Sciatic nerve (tissue), 2 donors: ENCODE data around the gene IGSF6. TPM values are rescaled to one million over a fixed set of nuclear protein-coding genes. Genes with fewer than 3 reads are reported as not detected.
A peak's percentile ranks its signal among the peaks of the same experiment; 100 is the strongest.
"Not testable (repeated sequence)": the region's sequence is repeated elsewhere in the genome, so short reads cannot be mapped to it uniquely, and the experiment has no call there.

Experiments used
- ATAC-seq: fragments of 200-7000 bp; cut with Tn5 transposase; one replicate; pipeline ENCODE4 v1.9.1; 2020; ENCODE audit warnings: mild to moderate bottlenecking, moderate library complexity
- DNase-seq: peaks from one replicate; pipeline ENCODE4 v3.0.0-alpha.2; 2020; ENCODE audit warnings: low spot score
- intact Hi-C: fragments of 100-400 bp; cut with DNase I; formaldehyde crosslinking; loops from one replicate; pipeline ENCODE4 v1.14.2; 2022
- total RNA-seq: library from RNA; stranded (reverse); fragmentation: NEBNext Ultra II Directional; extraction: Animal tissue kit (Norgen Biotek cat#: 25700); gene quantifications from one replicate; pipeline ENCODE4 v1.2.1, GENCODE V29; 2021
- donor health status: DM: no; HTN: no; CAD: no.
- donor health status: DM: no; HTN: no; CAD: no.

The IGSF6 gene
- total RNA-seq, 1 donor from 2014 or later: 9.1 TPM

DNA sequence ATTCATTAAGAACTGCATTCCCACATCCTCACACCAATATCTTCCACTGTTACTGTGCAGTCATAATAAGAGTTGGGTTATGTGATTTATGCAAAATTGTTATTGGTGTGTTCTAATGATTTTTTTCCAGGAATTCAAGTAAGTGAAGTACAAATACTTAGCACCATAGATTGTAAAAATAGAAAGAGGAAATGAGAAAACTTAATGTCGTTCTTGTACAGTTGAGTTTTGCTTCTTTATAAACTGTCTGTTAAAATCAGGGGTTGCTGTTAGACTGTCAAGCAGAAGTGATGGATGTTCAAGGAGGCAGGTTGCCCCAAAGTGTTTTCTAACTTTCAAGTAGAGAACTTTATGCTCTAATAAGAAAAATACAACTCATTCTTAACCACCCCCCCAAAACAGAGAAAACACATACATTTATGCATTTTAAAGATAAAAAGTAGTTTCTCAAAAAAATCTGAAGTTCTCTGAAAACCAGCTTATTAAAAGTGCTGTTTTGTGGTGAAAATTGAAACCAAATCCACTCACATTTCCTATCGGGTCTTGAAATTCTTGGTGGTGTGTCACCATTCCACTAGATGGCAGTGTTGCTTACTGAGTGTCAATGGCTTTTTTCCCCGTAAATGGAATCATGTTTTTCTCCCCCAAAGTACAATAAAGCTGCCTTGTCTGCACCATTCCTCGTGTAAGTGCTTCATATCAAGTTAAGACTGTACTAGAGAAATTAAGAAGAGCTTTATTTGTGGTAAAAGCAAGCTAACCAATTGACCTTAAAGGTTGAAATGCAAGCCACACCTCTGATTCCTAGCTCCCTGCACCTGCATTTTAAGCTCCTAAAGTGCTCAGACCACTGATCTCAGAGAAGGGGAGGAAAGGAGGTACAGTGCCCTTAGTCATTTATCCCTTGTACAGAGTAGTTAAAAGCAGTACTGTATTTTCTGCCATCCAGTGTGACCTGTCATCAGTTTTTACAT lies 4.7 kb upstream of the IGSF6 start:
- DNase-seq: no peak
- ATAC-seq: no peak
- intact Hi-C loops: no loop called here

DNA sequence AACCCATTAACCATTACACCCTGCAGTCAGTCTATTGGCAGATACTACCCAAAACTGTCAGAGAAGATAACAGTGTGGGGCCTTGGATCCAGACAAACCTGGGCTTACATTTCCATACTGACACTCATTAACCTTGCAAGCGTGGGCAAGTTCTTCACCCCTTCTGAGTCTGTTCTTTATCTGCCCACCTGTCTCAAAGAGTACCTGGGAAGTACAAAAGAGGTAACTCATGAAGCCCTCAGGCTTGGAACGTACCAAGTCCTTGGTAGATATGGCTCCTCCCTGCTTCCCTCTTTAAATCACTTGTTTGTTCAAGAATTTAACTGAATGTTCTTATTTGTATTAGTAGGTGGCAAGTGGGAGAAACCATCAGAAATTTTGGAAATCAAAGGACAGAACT lies 2.5 kb upstream of the IGSF6 start:
- intact Hi-C loops: no loop called here
- ATAC-seq: no peak

DNA sequence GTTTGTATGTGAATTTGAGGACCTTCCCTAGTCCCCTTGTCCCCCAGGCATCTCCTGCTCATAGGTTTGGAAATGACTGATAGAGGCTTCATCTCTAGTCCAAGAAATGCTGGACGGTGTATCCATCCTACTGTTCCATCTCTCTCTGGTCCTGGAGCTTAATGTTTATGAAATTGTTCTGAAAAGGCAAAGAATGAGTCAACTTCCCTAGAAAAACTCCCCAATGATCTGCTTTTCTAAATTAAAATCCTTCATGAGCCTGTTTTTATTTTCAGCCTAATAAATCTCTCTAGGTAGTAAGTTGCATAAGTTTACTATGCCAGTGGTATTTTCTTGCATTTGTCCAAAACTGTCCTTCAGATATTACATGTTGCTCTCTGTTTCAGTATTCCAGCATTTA lies 2.1 kb upstream of the IGSF6 start:
- intact Hi-C loops: no loop called here
- no peak for ATAC-seq
- DNase-seq: no peak

More for the DNA sequence above, 2.5 kb upstream of the IGSF6 start:
- DNase-seq: no peak

DNA sequence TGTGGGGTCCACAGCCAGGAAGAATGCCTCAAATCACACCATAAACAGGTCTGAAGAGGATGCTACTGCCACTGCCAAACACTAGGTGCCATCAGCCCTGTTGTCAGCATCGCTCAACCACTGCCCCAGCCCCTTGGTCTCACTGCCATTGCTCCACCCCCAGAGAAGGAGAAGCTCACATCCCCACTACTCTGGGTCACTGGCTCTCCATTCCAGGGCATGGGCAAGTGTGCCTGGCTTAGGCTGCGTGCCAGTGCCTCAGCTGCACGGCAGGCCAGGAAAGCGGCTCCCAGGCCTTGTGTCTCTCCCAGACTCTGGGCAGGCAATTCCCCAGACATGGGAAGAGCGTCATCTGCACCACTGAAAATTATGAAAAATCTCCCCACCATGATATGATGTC lies 1.2 kb upstream of the IGSF6 start:
- DNase-seq: no peak
- peak; percentile 9 for ATAC-seq
- intact Hi-C loops: no loop called here

DNA sequence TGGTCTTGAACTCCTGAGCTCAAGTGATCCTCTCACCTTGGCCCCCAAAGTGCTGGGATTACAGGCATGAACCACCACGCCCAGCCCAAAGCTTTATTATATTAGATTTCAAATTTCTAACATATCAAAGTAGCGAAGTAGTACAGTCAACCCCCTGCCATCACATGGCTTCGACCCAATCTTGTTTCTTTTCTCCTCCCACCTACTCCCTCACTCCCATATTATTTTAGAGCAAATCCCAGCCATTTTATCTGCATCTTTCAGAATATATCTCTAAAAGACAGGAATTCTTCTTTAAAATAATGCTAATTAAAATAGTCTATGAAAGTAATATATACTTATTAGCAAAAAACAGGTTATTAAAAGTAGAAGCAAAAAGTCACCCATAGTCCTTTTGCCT lies 893 bp downstream of the IGSF6 start:
- intact Hi-C loops: no loop called here
- DNase-seq: no peak
- ATAC-seq: no peak

DNA sequence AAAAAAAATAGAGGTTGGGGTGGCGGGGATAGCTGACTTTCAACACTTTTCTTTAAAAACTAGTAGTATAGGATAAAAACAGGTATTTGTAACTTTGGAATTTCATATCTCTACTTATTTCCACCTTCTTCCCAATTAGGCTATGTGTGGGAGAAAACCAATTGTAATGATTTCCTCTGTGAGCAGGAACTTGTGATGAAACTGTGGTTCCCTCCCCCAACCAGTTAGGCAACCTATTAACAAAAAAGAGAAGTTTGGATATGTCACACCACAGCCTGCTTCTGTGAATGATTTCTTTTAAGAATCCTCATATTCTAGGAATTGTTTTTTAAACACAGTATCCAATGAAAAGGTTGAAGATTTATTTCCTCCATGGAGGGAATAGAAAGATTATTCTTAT lies 1.9 kb downstream of the IGSF6 start:
- intact Hi-C loops: no loop called here
- peak; percentile 54 for ATAC-seq

DNA sequence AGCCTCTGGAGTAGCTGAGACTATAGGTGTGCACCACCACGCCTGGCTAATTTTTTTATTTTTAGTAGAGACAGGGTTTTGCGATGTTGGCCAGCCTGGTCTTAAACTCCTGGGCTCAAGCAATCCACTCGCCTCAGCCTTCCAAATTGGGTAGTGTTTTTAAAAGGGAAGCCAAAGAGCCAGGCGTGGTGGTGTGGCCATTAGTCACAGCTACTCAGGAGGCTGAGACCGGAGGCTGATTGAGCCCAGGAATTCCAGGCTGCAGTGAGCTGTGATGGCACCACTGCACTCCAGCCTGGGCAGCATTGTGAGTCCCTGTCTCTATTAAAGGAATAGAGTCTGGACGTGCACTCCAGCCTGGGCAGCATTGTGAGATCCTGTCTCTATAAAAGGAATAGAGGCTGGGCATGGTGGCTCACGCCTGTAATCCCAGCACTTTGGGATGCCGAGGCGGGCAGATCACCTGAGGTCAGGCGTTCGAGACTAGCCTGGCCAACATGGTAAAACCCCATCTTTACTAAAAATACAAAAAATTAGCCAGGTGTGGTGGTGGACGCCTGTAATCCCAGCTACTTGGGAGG lies 2.5 kb downstream of the IGSF6 start:
- intact Hi-C loops, ATAC-seq, DNase-seq: not testable (repeated sequence)

More for the DNA sequence above, 1.9 kb downstream of the IGSF6 start:
- DNase-seq: no peak

DNA sequence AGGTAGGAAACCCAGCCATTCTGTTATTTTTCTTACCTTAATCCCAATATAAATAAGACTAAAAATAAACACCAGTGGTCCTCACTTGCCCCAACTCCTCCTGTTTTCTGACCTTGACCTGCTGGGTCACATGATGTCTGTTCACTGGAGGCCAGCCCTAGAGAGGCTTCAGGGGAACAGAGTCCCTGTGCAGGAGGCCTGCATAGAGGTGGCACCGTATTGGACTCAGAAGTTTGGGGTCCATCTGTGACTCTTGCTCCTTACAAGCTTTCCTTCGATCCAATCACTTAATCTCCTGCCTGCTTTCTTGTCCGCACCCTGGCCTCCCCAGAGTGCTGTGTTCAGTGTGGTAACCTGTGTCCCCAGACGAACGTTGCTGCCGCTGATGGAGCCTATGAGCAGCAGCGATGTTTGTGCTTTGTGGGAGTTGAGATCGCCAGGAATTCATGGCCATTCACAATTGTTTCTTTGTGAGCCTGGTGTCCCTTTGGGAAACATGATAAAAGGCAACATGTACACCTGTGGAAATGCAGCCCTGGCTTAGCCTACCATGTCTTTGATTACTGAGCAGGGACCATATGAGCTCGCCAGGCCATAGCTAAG lies 4.7 kb downstream of the IGSF6 start:
- no peak for DNase-seq
- intact Hi-C loops: no loop called here
- ATAC-seq: no peak

DNA sequence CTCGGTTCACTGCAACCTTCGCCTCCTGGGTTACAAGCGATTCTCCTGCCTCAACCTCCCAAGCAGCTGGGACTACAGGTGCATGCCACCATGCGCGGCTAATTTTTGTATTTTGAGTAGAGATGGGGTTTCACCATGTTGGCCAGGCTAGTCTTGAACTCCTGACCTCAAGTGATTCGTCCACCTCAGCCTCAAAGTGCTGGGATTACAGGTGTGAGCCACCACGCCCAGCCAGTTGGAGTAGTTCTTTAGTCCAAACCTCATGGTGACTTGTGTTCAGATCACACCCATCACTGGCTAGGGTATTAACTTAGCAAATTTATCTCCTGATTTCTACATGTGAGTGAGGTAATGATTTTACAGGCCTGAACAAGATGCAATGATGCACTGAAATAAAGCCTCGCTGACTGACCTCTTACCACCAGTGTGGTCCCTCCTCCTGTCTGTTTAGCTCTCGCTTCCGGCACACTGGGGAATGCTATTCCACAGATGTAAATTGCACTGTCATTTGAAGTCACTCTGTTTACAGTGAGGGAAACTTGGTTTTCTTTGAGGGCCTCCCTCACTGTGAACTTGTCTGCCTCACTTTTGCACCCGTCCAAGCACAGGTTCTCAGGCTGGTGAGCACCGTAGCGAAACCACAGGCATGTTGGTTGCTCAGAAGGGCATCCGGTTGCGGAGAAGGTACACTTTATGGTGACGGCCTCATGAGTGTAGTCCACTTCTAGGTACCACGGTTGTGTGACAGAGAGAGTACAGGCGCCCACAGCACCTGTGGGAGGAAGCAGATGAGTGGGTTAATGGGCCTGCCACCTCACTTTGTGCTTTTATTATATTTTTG lies 5.5 kb downstream of the IGSF6 start:
- ATAC-seq (no peak), DNase-seq (no peak)
- intact Hi-C loops: no loop called here

DNA sequence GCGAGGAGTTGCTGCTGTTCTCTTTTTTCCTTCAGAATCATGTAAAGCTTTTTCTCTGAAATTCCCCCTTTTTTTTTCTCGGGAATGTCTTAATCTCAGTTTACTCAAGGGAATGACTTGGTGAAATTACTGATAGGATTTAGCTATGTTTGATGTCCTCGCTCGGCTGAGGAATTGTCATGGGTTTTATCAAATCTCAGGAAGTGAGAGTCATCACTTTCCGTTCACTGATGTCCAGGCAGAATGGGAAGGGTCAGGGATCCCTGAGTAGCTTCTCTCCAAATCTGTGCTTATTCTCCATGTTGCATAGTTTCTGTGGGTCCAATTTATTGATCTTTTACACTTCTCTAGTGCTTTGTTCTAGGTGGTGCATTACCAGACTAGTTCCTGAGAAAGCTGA lies 6.3 kb downstream of the IGSF6 start:
- ATAC-seq (peak; percentile 41), DNase-seq (no peak)
- intact Hi-C loops: no loop called here

DNA sequence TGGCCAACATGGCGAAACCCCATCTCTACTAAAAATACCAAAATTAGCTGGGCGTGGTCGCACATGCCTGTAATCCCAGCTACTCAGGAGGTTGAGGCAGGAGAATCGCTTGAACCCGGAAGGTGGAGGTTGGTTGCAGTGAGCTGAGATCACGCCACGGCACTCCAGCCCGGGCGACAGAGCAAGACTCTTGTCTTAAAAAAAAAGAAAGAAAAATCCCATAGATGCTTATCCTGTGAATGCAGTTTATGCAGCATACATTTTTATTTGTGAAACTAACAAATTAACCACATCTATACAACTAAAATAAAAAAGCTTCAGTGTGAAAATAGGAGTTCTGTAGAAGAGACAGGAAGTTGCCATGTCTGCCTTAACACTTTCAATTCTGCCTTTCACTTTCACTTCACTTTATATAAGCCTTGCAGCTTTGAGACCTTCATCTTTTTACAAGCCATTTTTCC lies 7.1 kb downstream of the IGSF6 start:
- ATAC-seq (peak; percentile 46), DNase-seq (no peak)
- intact Hi-C loops: no loop called here

DNA sequence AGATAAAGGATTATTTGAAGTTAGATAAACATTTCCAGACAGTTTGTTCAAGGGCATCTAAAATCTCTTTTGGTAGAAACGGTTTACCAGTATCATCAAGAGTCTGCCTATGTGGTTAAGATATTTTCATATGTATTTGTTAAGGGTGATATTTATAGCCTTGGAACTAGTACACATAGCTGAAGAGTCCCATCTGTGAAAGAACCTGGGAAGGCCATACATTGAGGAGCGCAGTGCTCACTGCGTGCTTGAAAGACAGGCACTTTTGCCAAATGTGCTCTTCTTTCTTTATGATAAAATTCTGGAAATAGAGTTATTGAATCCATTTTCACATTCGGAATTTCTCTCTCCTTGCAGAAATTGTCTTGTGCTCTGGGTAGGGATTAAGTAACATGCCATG lies 7.7 kb downstream of the IGSF6 start:
- ATAC-seq: no peak
- DNase-seq: no peak
- intact Hi-C loops: no loop called here

DNA sequence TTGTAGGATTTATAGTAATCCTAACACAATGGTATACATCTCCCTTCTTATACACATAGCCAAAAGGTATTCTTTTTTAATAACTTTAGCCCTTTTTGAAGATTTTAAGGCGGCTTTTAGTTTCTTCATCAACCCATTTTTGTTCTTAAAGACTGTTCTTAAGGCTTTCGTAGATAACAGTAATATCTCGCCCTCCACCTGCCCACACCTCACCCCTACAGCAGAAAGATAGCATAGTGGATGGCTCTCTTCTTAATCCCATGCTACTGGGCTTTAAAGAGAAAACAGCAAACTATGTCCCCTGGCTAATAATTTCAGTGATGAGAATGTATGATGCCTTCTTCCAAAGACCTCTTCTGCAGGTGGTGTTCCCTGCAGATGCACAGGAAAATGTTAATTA lies 8.6 kb downstream of the IGSF6 start:
- DNase-seq: no peak
- no peak for ATAC-seq
- intact Hi-C loops: no loop called here

DNA sequence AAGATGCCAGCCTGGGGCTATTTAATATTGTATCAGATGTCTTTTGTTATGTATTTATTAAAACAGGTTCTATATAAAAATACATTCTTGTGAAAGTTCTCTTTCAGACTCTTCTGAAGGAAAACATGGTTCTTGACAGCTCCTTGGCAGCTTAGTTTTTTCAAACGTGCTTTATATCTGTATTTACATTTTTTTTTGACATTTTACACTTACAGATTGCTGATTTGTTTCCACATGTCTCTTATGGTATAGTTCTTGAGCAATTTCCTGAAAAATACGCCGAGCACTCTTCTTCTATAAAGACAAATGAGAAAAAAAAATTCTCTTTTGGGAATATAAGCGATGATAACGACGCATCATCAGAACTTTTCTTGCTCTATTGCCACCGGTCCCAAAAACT lies 9.5 kb downstream of the IGSF6 start:
- intact Hi-C loops: no loop called here
- DNase-seq (no peak), ATAC-seq (no peak)

DNA sequence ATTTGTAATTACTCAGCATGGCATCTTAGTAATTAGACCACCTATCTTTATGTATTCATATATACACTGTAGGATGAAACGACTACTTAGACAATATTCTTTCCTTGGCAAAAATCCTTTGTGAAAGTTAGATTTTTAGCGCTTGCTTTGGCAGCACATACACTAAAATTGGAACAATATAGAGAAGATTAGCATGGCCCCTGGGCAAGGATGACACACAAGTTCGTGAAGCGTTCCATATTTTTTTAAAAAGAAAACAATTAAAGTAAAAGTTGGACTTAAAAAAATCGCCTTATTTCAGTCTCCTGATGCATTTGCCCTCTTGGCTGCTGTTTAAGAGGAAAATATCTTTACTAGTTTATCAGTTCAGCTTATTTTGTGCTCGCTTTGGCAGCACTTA lies 10.5 kb downstream of the IGSF6 start:
- no peak for DNase-seq
- intact Hi-C loops: no loop called here
- ATAC-seq: no peak

DNA sequence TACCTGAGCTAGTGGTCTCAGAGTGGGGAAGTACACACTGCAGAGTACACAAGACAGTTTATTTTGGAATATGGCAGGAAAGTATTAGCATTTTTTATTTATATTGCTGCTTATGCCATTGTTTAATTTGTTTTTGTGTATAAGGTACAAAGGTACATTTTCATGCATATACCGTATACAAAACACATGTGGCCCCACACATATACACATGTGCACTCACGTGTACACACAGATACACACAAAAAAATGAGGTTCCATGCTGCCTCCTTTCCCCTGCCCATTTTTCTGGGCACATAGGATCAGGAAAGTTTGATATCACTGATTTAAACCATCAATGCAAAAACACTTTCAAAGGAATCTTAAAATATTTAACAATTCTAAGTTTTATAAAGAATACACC lies 12.9 kb downstream of the IGSF6 start:
- intact Hi-C loops: no loop called here
- ATAC-seq (no peak), DNase-seq (no peak)

DNA sequence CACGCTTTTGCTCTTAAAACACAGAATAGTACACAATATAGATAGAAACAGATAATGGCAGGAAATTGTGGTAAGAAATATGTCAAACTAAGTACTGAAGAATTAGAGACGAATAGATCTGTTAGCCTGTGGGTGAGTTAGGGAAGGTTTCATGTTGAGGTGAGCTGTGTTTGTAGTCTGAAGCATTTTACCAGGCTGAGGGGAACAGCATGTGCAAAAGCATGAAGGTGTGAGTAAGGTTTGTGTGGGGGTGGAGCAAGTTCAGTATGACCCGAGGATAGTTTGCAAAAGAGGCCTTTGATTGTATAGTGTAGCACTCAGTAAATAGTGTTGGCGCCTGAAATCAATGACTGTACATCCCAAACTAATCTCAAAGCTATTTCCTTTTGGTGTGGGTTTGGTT lies 13.8 kb downstream of the IGSF6 start:
- no peak for ATAC-seq
- intact Hi-C loops: no loop called here
- DNase-seq: no peak

DNA sequence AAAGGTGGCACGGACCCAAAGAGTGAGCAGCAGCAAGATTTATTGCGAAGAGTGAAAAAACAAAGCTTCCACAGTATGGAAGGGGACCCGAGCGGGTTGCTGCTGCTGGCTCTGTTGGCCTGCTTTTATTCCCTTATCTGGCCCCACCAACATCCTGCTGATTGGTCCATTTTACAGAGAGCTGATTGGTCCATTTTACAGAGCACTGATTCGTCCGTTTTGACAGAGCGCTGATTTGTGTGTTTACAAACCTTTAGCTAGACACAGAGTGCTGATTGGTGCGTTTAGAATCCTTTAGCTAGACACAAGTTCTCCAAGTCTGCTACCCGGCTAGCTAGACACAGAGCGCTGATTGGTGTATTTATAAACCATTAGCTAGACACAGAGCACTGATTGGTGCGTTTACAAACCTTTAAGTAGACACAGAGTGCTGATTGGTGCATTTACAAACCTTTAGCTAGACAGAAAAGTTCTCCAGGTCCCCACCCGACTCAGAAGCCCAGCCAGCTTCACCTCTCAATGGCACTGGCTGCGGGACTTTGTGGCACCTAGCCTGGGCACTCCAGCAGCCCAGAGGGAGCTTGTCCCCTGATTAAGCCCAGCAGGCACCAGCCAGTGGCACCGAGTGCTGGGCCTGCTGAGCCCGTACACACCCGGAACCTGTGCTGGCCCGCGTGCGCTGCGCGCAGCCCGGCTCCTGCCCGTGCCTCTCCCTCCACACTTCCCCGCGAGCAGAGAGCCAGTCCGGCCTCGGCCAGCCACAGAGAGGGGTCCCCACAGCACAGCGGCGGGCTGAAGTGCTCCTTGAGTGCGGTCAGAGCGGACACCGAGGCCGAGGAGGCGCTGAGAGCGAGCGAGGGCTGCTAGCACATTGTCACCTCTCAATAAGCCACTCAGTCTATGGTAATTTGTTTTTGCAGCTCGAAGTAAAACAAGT lies 15.1 kb downstream of the IGSF6 start:
- DNase-seq (no peak), ATAC-seq (no peak)
- intact Hi-C loops: no loop called here
